Keratinocyte (primary cell): ENCODE results near the gene TGM5. TPM values are rescaled to one million over a fixed set of nuclear protein-coding genes. Genes with fewer than 3 reads are reported as not detected.

Source experiments
- DNase-seq: peaks from one replicate; pipeline ENCODE4 v3.0.0-alpha.2; 2011; ENCODE audit warnings: low read depth, missing footprints, low spot score
- FAIRE-seq: peaks from 2 replicates; lab custom pipeline; 2011; peaks lifted over from hg19 to GRCh38; lab: Jason Lieb, UNC
- H2AFZ ChIP-seq: 2 replicates; pipeline ENCODE4 v1.6.0; 2012; ENCODE audit warnings: low read length, control low read depth, inconsistent platforms; ENCODE audit not compliant: control insufficient read depth
- H3K27ac ChIP-seq: 2 replicates; pipeline ENCODE4 v1.5.1; 2011; ENCODE audit warnings: low read length; ENCODE audit not compliant: control insufficient read depth, insufficient read depth
- H3K27me3 ChIP-seq: 3 replicates; pipeline ENCODE4 v1.6.0; 2011; ENCODE audit warnings: low read length; ENCODE audit not compliant: control insufficient read depth, insufficient read depth; ENCODE audit errors: extremely low read depth
- H3K36me3 ChIP-seq, 2 experiments: 2 replicates in 1 of 2; 3 replicates in 1 of 2; pipeline ENCODE4 v1.5.1; 2011; ENCODE audit warnings: low read length in 2 of 2, mild to moderate bottlenecking in 1 of 2; ENCODE audit not compliant: control insufficient read depth in 2 of 2, insufficient read depth in 2 of 2; ENCODE audit errors: extremely low read depth in 1 of 2
- H3K4me1 ChIP-seq: 3 replicates; pipeline ENCODE4 v1.5.1; 2011; ENCODE audit warnings: low read length; ENCODE audit not compliant: control insufficient read depth, insufficient read depth; ENCODE audit errors: extremely low read depth
- H3K4me2 ChIP-seq: 3 replicates; pipeline ENCODE4 v1.6.0; 2011; ENCODE audit warnings: low read depth, low read length; ENCODE audit not compliant: control insufficient read depth, insufficient read depth; ENCODE audit errors: extremely low read depth
- H3K4me3 ChIP-seq, 3 experiments: fragments of 200-600 bp in 1 of 3; sonication (generic) in 1 of 3; 2 replicates in 2 of 3; 3 replicates in 1 of 3; pipeline ENCODE4 v1.5.1; 2011 to 2016; ENCODE audit warnings: low read length in 3 of 3, mild to moderate bottlenecking in 3 of 3, control low read depth in 2 of 3, inconsistent platforms in 1 of 3, low read depth in 1 of 3, mixed read lengths in 1 of 3, mixed run types in 1 of 3, moderate library complexity in 1 of 3; ENCODE audit not compliant: control insufficient read depth in 2 of 3, insufficient read depth in 2 of 3; ENCODE audit errors: extremely low read depth in 1 of 3
- H3K79me2 ChIP-seq: 2 replicates; pipeline ENCODE4 v1.6.0; 2012; ENCODE audit warnings: low read length; ENCODE audit not compliant: control insufficient read depth, insufficient read depth
- H3K9ac ChIP-seq: 3 replicates; pipeline ENCODE4 v1.6.0; 2011; ENCODE audit warnings: low read length; ENCODE audit not compliant: control insufficient read depth, insufficient read depth; ENCODE audit errors: extremely low read depth
- H3K9me1 ChIP-seq: 3 replicates; pipeline ENCODE4 v1.6.0; 2011; ENCODE audit warnings: low read length; ENCODE audit not compliant: control insufficient read depth, insufficient read depth; ENCODE audit errors: extremely low read depth
- H3K9me3 ChIP-seq: 2 replicates; pipeline ENCODE4 v1.5.1; 2012; ENCODE audit warnings: low read depth, low read length; ENCODE audit not compliant: control insufficient read depth
- H4K20me1 ChIP-seq: 3 replicates; pipeline ENCODE4 v1.6.0; 2011; ENCODE audit warnings: low read length; ENCODE audit not compliant: control insufficient read depth, insufficient read depth; ENCODE audit errors: extremely low read depth
- EZH2 ChIP-seq: IDR thresholded peaks from one replicate; pipeline ENCODE4 v1.6.1; 2012; ENCODE audit warnings: inconsistent platforms, mild to moderate bottlenecking, low read length, moderate library complexity
- dilution Hi-C: fragments of 300-500 bp; cut with MboI; formaldehyde crosslinking; loops from one replicate; pipeline ENCODE4 v1.7.0; 2020; ENCODE audit warnings: low sequenced_read_pairs; ENCODE audit not compliant: extremely low pct_ligation_motif_present
- polyA plus RNA-seq, 5 experiments: library from polyadenylated mRNA; depleted of rRNA in 3 of 5; stranded (reverse) in 3 of 5; stranded (forward) in 1 of 5; unstranded in 1 of 5; fragments of >200 nt; gene quantifications; 1 replicate in 1 of 5; 2 replicates in 3 of 5; 3 replicates in 1 of 5; pipeline versions ENCODE4 v1.2.1 to v1.2.3, GENCODE V29; 2011 to 2012; ENCODE audit warnings: missing spikeins in 2 of 5, low read depth in 1 of 5, low replicate concordance in 1 of 5
- TF ChIP-seq, protein P1 (sequence below), 3 experiments: IDR thresholded peaks in 1 of 3; conservative IDR thresholded peaks in 1 of 3; optimal IDR thresholded peaks in 1 of 3; 2 replicates in 2 of 3; 3 replicates in 1 of 3; pipeline versions ENCODE3 to v1.5.1; 2011; ENCODE audit warnings: low read length in 3 of 3, mild to moderate bottlenecking in 3 of 3, moderate library complexity in 2 of 3, control low read depth in 1 of 3, inconsistent platforms in 1 of 3; ENCODE audit not compliant: insufficient read depth in 2 of 3; ENCODE audit errors: extremely low read depth in 1 of 3

The TGM5 gene
- polyA plus RNA-seq, 1 donor (not counting 4 experiments of a cell fraction or from before 2014, with no cell fraction given), result not detected

- TF ChIP-seq, protein P1, sequence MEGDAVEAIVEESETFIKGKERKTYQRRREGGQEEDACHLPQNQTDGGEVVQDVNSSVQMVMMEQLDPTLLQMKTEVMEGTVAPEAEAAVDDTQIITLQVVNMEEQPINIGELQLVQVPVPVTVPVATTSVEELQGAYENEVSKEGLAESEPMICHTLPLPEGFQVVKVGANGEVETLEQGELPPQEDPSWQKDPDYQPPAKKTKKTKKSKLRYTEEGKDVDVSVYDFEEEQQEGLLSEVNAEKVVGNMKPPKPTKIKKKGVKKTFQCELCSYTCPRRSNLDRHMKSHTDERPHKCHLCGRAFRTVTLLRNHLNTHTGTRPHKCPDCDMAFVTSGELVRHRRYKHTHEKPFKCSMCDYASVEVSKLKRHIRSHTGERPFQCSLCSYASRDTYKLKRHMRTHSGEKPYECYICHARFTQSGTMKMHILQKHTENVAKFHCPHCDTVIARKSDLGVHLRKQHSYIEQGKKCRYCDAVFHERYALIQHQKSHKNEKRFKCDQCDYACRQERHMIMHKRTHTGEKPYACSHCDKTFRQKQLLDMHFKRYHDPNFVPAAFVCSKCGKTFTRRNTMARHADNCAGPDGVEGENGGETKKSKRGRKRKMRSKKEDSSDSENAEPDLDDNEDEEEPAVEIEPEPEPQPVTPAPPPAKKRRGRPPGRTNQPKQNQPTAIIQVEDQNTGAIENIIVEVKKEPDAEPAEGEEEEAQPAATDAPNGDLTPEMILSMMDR (optimal IDR thresholded peaks at IDR 0.05 in 1 of 3, IDR thresholded peaks at IDR 0.05 in 1 of 3, conservative IDR thresholded peaks at IDR 0.05 in 1 of 3; ENCODE audit: extremely low read depth in 1 of 3, insufficient read depth in 2 of 3, low read length in 3 of 3), result no peak
- TF ChIP-seq EZH2, result no peak
These were observed 342 bp downstream of the TGM5 start for GRCh38 chr15:43266386-43266785.

GRCh38 chr15:43260011-43260615 is 6.6 kb downstream of the TGM5 start:
- Histone ChIP-seq H2AFZ (no peak overlapping the region), H4K20me1 (no peaks in the 10 kb centered on the region), H3K4me2 (no peak overlapping the region), H3K9me3 (no peaks in the 10 kb centered on the region), H3K27ac (no peak overlapping the region), H3K27me3 (peaks cover 7% of the 10 kb centered on the region), H3K4me3 (no peak overlapping the region), H3K36me3 (no peaks in the 10 kb centered on the region), H3K9ac (no peak overlapping the region), H3K9me1 (no peaks in the 10 kb centered on the region), H3K4me1 (no peaks in the 10 kb centered on the region), H3K79me2 (no peaks in the 10 kb centered on the region)
- dilution Hi-C loops, result no loop called here
- FAIRE-seq, result no peak
- DNase-seq, result no peak
- no peak for TF ChIP-seq EZH2
- TF ChIP-seq, protein P1 (optimal IDR thresholded peaks at IDR 0.05 in 1 of 3, IDR thresholded peaks at IDR 0.05 in 1 of 3, conservative IDR thresholded peaks at IDR 0.05 in 1 of 3; ENCODE audit: extremely low read depth in 1 of 3, insufficient read depth in 2 of 3, low read length in 3 of 3), result no peak

More at GRCh38 chr15:43266386-43266785, 342 bp downstream of the TGM5 start:
- H3K9ac ChIP-seq, result no peak overlapping the region
- FAIRE-seq, result no peak
- no peak overlapping the region for H3K4me3 ChIP-seq
- H3K9me1 ChIP-seq, result no peaks in the 10 kb centered on the region
- no peak overlapping the region for H3K4me2 ChIP-seq
- peaks cover 23% of the 10 kb centered on the region for H3K27me3 ChIP-seq
- H4K20me1 ChIP-seq, result no peaks in the 10 kb centered on the region
- no peak overlapping the region for H3K27ac ChIP-seq
- no peaks in the 10 kb centered on the region for H3K9me3 ChIP-seq
- no peak overlapping the region for H2AFZ ChIP-seq
- DNase-seq, result no peak
- H3K79me2 ChIP-seq, result no peaks in the 10 kb centered on the region
- no peaks in the 10 kb centered on the region for H3K36me3 ChIP-seq
- H3K4me1 ChIP-seq, result peaks cover 3% of the 10 kb centered on the region
- dilution Hi-C loops, result no loop called here
